ENCODE data around the gene FTO. TPM values are rescaled to one million over a fixed set of nuclear protein-coding genes. Genes with fewer than 3 reads are reported as not detected.
"Not testable (repeated sequence)": the region's sequence is repeated elsewhere in the genome, so short reads cannot be mapped to it uniquely, and the experiment has no call there.

Gene FTO
- total RNA-seq, 2 donors from 2014 or later, result 73.6 to 90.6 TPM

- TF ChIP-seq, protein P1, sequence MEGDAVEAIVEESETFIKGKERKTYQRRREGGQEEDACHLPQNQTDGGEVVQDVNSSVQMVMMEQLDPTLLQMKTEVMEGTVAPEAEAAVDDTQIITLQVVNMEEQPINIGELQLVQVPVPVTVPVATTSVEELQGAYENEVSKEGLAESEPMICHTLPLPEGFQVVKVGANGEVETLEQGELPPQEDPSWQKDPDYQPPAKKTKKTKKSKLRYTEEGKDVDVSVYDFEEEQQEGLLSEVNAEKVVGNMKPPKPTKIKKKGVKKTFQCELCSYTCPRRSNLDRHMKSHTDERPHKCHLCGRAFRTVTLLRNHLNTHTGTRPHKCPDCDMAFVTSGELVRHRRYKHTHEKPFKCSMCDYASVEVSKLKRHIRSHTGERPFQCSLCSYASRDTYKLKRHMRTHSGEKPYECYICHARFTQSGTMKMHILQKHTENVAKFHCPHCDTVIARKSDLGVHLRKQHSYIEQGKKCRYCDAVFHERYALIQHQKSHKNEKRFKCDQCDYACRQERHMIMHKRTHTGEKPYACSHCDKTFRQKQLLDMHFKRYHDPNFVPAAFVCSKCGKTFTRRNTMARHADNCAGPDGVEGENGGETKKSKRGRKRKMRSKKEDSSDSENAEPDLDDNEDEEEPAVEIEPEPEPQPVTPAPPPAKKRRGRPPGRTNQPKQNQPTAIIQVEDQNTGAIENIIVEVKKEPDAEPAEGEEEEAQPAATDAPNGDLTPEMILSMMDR (IDR thresholded peaks at IDR 0.05), result no peak
These were observed 137.9 kb downstream of the FTO start for GRCh38 chr16:53841884-53842283.

DNA sequence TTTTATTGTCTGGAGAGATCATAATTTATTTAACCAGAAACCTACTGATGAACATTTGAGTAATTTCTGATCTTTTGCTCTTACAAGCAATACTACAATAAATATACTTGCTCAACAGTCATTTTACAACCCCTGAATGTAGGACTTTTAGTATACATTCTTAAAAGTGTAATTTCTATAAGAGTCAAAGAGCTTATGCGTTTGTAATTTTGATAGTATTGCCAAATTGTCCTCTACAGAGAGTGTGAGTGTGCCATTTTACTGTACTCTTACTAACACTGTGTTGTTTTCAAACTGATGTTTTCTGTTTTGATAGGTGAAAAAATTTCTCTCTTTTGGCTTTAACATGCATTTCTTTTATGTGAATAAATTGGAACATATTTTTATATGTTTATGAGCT lies 139.1 kb downstream of the FTO start:
- Histone ChIP-seq H3K4me1 (no peaks in the 10 kb centered on the region), H3K36me3 (peaks cover 3% of the 10 kb centered on the region), H3K9me3 (no peaks in the 10 kb centered on the region), H3K27ac (no peak overlapping the region), H3K27me3 (no peaks in the 10 kb centered on the region), H3K4me3 (no peak overlapping the region)
- TF ChIP-seq, protein P1 (IDR thresholded peaks at IDR 0.05), result no peak
- DNase-seq (ENCODE audit: low spot score), result no peak

More at GRCh38 chr16:53841884-53842283, 137.9 kb downstream of the FTO start:
- H3K36me3 ChIP-seq, result peaks cover 3% of the 10 kb centered on the region
- H3K9me3 ChIP-seq, result no peaks in the 10 kb centered on the region
- DNase-seq (ENCODE audit: low spot score), result no peak
- no peak overlapping the region for H3K4me3 ChIP-seq
- no peak overlapping the region for H3K27ac ChIP-seq
- H3K4me1 ChIP-seq, result no peaks in the 10 kb centered on the region
- no peaks in the 10 kb centered on the region for H3K27me3 ChIP-seq

- no peaks in the 10 kb centered on the region for H3K4me1 ChIP-seq
- no peak overlapping the region for H3K27ac ChIP-seq
- DNase-seq (ENCODE audit: low spot score), result no peak
- TF ChIP-seq, protein P1 (IDR thresholded peaks at IDR 0.05), result no peak
- H3K4me3 ChIP-seq, result no peak overlapping the region
- no peaks in the 10 kb centered on the region for H3K27me3 ChIP-seq
- H3K36me3 ChIP-seq, result peaks cover 3% of the 10 kb centered on the region
- no peaks in the 10 kb centered on the region for H3K9me3 ChIP-seq
These were observed 140.8 kb downstream of the FTO start for GRCh38 chr16:53844804-53845203.

- H3K27me3 ChIP-seq; H3K27ac ChIP-seq; H3K4me1 ChIP-seq; H3K36me3 ChIP-seq; DNase-seq (ENCODE audit: low spot score); H3K4me3 ChIP-seq; H3K9me3 ChIP-seq: not testable (repeated sequence)
These were observed 142.6 kb downstream of the FTO start for GRCh38 chr16:53846549-53846948.

DNA sequence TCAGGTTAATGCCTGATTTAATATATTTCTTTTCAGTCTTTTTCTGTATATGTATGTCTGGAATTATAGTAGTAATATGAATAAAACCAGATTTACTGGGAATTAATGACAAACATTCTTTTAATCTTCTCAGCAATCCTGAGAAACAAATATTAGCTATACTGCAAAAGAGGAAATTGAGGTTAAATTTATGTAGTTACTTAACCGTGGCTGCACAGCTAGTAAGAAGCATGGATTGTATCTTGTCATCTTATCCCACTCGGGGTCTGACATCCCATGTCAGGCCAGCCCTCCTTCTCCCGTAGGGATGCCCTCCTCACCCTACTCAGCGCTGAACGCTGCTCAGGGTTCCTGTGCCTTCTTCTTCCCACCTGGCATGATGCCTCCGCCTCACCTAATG lies 143.0 kb downstream of the FTO start:
- Histone ChIP-seq H3K27ac (no peak overlapping the region), H3K36me3 (peaks cover 3% of the 10 kb centered on the region), H3K4me3 (no peak overlapping the region), H3K27me3 (no peaks in the 10 kb centered on the region), H3K9me3 (no peaks in the 10 kb centered on the region), H3K4me1 (no peaks in the 10 kb centered on the region)
- TF ChIP-seq, protein P1 (IDR thresholded peaks at IDR 0.05), result no peak
- DNase-seq (ENCODE audit: low spot score), result no peak

DNA sequence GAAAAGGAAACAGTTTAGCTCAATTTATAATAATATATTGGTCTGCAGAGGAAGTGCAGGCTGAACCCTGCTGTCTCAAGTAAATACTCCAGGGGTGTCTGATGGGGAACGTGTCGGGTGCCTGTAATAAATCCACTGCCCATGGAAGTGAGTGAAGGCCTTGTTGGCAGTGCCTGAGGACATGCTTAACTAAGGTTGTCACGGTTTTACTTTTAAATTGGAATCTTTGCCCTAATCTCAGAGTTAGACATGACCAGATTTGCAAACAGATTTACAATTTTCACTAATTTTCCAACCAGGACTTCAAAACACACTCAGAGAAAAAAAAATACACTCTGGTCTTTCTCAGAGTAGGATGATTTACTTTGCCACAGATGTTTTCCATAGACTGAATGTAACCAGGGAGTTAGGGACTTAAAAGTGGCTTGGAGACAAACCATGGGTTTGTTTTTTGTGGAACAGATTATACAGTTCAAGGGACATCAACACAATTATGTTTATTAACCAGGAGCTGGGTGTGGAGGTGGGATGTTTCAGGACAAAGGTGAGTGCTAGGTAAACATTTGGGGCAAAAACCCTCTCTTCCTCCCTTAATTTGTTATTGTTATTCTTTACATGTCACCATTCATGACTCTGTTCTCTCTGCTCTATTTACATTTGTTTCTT lies 144.5 kb downstream of the FTO start:
- no peaks in the 10 kb centered on the region for H3K27me3 ChIP-seq
- TF ChIP-seq, protein P1 (IDR thresholded peaks at IDR 0.05), result no peak
- no peaks in the 10 kb centered on the region for H3K4me1 ChIP-seq
- DNase-seq (ENCODE audit: low spot score), result no peak
- no peak overlapping the region for H3K4me3 ChIP-seq
- H3K9me3 ChIP-seq, result no peaks in the 10 kb centered on the region
- peaks cover 3% of the 10 kb centered on the region for H3K36me3 ChIP-seq
- no peak overlapping the region for H3K27ac ChIP-seq

Measured in right atrium auricular region (tissue), 2 donors.